HG02642 (cell line): ENCODE data around the gene PIN4.
"Not testable (repeated sequence)": the region's sequence is repeated elsewhere in the genome, so short reads cannot be mapped to it uniquely, and the experiment has no call there.

Experiments
- ATAC-seq: cut with Tn5 transposase; IDR thresholded peaks from one replicate; pipeline ENCODE4 v1.9.1; 2021; ENCODE audit warnings: mild to moderate bottlenecking; ENCODE audit not compliant: unreplicated experiment, poor library complexity

PIN4 gene

DNA sequence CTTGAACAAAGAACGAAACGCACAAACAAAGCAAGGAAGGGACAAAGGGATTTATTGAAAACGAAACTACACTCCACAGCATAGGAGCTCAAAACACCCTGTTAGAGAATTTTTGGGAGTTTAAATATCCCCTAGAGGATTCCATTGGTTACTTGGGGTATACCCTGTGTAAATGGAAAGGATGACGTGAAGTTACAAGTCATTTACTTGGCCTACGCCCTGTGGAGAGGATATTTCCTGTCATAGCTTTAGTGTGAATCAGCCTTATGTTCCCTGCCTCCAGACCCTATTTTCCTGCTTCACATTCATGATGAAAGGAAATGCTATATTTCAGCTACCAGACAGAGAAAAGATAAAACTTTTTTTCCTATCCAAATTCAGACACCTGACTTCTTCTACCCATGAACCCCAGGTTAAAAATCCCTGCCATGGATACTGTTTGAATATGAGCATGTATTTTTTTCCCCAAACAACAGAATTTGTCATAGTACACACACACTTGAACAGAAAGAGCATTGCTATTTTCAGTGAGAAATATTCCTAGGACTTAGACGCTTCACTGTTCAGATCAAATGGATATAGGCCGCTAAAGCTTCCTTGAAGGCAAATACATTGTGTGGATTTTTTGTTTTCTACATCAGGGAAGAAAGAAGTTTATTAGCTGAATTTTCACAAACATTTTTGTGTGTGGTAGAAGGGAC is 20.4 kb downstream of the PIN4 start:
- no peak for ATAC-seq

DNA sequence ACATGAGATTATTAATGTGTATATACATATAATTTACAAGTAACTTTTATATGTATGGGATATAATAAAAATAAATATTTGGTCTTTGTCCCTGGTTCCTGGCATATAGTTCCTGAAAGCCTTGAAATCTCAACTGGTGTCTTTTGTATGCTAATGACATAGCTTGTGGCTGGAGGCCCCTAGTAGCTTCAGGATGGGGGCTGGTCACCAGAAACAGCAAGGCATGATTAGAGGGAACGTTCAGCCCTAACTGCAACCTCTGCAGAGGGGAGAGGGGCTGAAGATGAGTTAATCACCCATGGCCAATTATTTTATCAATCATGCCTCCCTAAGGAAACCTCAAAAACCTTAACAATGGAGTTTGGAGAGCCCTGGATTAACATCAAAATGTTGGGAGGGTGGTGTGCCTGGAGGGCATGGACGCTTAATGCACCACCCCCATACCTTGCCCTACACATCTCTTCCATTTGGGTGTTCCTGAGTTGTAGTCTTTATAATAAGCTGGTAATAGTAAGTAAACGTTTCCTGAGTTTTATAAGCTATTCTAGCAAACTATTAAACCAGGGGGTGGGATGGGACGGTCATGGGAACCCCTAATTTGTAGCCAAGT is 21.3 kb downstream of the PIN4 start:
- ATAC-seq: no peak

DNA sequence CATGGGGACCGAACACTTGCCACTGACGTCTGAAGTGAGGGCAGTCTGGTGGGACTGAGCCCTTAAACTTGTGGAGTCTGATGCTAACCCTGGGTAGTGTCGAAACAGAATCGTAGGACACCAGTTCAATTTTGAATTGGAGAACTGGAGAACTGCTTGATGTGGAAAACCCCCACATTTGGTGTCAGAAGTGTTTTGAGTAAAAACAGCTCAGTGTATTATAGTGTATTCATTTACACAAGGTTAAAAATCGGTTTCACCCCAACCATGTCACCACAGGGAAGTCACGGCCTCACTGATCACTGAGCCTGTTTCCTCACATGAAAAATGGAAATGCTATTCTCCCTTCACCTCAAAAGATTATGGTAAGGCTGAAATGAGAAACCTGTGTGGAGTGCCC is 21.9 kb downstream of the PIN4 start:
- peak; percentile 78 for ATAC-seq

DNA sequence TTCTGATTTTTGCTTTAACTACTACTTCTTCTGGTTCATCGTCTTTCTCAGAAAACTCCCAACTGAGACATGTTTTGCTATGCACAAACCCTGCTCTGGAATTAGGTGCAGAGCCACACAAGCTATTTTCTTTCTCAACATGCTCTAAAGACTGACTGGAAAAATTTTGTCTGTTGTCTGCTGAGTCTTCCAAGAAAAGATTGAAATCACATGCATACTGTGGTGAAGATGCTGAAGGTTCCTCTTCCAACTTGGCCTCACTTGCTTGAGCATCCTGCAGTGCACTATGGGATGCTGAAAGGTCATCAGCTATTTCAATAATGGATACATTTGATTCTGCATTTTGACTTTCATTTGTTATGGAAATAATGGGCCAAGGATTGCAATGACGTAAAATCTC is 24.1 kb downstream of the PIN4 start:
- no peak for ATAC-seq

DNA sequence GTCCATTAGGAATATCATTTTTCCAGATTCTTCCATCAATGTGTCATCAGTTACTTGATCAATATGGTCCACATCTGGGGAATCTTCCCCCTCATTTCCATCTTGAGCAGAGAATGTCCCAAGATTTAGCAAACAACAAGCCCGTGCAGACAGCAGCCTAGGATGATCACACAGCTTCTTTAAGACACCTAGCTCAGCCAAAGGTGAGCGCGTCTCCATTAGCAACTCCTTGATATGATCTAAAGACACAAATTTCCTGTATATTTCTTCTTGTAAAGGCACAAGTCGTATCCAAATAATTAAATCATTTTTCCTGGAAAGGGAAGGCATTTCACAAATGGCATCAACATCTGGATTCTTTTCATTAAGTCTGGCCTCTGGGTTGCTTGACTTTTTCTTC is 25.8 kb downstream of the PIN4 start:
- ATAC-seq: no peak

DNA sequence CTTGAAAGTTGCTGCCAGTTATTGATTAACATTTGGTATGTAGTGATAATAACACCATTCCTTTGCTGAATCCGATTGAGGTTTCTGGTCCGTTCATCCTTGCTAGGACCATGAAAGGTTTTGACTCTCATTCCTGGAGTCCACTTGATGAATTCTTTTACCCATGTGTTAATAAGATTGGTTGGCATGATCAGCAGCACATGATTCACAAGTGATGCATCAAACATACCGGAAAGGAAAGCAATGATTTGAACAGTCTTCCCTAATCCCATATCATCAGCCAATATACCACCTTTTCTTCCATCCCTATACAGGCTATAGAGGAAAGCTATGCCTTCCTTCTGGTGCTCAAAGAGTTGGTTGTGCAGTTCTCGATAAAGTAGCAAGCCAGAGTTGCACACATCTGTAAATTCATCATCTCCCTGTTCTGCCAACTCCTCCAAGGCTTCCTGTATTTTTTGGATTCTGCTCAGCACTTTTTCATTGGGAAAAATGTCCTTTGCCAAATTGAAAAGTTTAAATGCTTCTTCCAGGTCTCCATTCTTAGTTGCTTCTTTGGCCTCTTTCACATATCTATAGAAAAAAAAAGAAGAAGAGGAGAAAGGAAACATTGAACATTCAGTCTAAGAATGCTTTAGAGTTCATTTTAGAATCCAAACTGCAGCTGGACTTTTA is 26.7 kb downstream of the PIN4 start:
- no peak for ATAC-seq

DNA sequence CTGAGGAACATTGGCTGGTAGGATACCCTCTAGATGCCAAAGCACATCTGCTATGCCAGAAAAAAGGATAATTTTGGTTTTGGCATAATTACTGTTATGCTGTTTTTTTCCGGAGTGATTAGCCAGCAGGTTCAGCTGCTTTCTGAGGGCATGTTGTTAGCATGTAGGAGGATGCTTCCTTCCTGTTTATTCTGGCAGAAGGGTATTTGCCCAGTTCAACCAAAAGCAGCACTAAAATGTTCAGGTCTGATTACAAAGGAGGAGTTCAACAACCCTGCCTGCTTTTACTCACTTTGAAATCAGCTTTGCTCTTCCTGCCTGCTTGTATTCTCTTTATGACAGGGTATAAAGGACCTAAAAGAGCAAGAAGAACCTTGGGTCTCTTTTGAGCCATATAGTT is 35.4 kb downstream of the PIN4 start:
- no peak for ATAC-seq

DNA sequence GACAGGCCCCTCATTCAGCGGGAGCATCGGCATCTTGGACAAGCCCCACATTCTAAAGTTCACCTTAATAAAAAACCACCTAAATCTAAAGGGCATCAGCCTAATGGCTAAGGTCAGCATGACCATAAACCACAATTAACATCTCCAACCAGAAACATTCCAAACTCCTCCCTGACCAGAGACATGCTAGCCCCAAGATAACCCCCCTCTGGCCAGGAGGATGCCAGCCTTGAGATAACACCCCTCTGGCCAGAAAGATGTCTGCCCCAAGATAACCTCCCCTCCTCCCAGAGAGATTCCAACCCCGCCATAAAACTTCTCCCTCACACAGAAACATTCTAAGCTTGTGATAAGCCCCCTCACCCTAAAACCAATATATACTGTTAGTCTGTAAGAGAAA is 38.8 kb downstream of the PIN4 start:
- not testable (repeated sequence) for ATAC-seq

DNA sequence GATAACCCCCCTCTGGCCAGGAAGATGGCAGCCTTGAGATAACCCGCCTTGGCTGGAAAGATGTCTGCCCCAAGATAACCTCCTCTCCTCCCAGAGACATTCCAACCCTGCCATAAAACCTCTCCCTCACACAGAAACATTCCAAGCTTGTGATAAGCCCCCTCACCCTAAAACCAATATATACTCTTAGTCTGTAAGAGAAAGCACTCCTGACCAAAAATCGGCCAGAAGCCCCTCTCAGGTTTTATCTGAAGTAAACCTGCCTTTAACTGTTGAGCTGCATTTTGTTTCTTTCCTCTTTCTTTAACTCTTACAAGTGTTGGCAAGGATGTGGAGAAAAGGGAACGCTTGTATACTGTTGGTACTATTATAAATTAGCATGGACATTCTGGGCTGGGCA is 48.7 kb downstream of the PIN4 start:
- ATAC-seq: no peak

DNA sequence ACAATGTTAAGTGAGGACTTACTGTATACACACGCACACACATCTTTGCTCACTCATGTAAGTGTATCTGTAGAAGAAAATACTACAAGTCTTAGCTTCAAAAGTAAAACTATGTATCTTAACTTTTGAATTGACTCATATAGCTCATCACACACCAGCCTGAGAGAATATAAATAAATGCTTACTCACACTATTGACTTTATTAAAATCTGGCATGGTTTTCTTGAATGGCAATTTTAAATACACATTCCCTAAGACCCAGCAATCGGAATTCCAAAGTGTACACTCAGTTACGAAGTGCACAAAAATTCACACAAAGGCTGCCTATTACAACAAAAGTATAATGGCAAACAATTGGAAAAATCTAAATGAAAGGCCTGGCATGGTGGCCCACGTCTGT is 55.3 kb downstream of the PIN4 start:
- no peak for ATAC-seq

DNA sequence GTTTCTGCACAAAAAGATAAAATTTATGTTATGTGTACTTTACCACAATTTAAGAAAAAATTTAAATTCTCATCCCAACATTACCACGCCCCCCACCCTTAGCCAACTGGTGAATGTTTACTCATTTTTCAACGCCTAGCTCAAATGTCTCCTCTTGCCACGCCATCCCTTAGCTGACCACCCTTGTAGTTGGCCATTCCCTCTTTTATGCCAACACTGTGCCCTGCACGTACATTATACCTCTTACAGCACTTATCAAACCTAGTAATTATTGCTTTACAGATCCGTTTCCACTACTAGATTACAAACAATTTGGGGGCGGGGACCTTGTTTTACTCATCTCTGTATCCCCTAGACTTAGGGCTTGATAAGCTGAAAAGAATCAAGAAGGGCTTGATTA is 56.6 kb downstream of the PIN4 start:
- ATAC-seq: no peak

DNA sequence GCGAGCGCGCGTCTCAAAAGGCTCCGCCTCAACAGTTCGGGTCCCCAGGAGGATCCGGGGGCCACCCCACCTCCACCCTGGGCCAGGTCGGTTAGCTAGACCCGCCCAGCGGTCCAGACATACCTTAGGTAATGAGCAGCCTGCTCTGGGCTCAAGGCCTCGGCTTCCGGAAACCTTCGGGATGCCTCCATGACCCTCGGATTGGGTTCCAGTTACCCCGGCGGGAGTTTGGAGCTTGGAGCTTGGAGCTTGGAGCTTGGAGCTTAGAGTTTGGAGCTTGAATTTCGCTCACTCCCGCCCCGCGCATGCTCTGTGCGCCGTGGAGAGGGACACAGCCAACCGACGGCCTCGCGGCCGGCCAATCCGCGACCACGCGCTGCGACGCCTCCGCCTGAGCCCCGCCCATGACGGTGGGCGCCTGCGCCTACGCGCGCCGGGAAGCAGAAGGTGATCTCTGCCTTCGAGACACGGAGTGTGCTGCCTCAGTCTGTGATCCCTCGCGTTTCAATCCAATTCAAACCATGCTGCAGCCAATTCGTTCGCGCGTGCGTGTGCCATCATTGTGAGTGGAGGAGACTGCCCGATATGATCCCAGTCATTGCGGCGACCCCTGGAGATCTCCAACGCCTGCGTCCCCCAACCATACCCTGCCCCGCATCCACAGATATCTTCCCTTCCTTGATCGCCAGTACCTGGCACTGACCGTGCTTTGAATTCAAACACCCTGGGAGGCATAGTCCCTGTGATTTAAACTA is 57.3 kb downstream of the PIN4 start, which contains the start of gene ERCC6L:
Gene ERCC6L, minus strand, starts transcription at position 307 of the 755 bp plus-strand sequence. Its CDS starts 116 bp downstream, at position 191.
- peak; percentile 99 for ATAC-seq

DNA sequence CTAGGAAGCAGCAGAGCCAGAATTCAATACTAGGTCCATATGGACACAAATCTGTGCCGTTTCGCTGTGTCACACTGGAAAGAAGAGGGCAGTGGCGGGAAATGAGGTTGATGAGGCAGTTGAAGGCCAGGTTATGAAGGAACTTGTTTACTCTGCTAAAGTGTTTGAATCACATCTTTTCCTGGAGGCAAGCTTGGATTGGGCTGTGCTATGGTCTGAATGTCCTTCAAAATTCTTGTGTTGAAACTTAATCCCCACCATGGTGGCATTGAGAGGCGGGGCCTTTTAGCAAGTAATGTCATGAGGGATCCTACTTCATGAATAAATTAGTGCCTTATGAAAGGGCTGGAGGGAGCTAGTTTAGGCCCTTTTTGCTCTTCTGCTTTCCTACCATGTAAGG is 59.4 kb downstream of the PIN4 start:
- ATAC-seq: no peak

DNA sequence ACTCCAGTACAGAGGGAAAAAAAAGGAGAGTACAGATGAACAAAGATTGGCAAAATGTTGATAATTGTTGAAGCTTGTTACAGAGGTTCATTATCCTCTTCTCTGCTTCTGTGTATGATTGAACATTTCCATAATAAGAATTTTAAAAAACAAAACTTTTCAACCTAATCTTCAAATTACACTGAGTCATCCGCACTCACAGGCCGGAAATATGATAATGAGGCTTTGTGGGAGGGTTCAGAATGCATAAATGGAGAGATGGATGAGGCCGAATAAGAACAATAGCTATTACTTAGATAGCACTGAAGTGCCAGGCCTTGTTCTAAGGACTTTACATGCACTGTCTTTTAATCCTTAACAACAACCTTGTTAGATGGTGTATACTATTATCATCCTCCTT is 61.9 kb downstream of the PIN4 start:
- ATAC-seq: no peak

DNA sequence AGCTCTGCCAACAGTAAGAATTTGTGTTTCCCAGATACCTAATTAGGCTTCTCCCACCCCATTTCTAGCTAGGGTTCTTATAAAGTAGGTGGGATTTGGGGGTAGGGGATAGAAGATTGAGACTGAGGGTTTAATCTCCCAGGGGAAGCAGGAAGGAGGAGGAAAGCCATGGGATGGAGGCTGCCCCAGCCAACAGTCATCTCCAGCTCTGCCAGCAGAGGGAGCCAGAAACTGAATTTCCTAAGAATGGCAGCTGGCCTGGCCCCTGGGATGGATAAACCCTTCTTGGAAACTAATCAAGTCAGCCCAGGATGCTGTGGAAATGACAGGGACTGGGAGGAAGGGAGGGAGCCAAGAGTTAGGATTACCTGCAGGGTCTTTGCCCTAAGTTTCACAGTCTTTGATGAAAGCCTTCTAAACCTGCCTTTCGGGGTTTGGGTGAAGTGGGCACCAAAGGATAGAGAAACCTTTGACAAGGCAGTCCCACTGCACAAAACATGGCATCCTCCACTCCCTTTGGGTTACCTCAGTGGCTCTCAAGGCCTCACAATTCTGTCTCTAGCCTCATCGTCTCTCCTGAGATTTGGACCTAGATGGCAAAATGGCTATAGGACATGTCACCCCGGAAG is 64.0 kb downstream of the PIN4 start:
- peak; percentile 50 for ATAC-seq

DNA sequence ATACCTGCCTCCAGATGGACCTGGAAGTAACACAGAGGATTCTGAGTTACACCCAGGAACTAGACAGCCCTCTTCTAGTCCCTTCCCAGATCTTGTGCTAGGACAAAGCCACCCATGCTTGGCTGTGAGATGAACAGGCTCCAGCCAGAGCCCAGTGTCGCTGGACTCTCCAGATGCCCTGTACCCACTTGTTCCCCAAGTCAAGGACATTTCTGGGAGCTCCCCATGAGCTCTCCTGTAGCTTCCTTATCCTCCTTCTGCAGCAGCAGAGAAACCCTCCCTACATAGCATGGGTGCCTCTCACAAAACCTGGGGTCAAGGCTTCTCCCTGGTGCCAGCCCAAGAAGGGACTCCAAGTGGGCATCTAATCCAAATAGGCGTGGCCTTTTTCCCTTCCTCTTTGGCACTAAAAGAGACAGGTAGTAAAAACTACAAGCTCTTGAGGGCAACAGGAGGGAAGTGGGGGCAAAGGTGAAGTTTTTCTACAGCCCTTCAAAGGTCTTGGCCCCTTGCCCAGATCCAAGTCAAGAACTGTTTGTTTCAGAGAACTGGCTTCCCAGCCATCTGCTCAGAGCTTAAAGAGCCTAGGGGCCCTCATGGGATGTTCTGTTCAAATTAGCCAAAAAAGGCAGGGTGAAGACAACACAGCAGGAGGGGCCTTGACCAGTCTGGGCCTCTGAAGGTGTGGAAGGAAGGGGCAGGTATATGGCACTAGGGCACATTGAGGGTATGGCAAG is 65.8 kb downstream of the PIN4 start:
- no peak for ATAC-seq
